Measurements from ENCODE around the gene SCN4A. TPM values are rescaled to one million over a fixed set of nuclear protein-coding genes. Genes with fewer than 3 reads are reported as not detected.

Gene SCN4A
- total RNA-seq, 1 donor from 2014 or later: 1.3 TPM

DNA sequence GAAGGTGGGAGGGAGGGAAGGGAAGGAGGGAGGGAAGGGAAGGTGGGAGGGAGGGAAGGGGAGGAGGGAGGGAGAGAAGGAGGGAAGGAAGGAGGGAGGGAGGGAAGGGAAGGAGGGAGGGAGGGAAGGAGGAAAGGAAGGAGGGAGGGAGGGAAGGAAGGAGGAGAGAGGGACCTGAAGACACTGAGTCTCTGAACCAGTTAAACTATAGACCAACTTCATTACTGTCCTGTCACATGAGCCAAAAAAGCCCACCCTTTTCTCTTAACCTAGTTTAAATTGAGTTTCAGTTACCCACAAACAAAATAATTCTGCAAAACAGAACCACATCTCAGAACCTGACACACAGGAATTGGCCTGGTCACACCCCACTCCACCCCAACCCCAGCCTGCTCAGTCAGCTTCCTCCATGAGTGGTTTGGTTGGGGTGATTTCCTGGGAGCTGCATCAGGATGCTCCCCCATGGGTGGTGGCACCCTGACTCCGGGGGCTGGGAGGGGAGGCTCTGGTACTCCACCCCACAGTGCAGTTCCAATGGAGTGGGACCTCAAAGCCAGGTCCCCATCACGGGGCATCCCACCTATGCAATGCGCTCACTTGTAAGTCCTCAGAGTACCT, 20.8 kb upstream of the SCN4A start:
- H3K4me3 ChIP-seq: no peak overlapping the region
- no peaks in the 10 kb centered on the region for H3K9me3 ChIP-seq
- intact Hi-C loops (cut with DNase I): no loop called here
- H3K27me3 ChIP-seq: peaks cover 5% of the 10 kb centered on the region
- TF ChIP-seq, protein P1, sequence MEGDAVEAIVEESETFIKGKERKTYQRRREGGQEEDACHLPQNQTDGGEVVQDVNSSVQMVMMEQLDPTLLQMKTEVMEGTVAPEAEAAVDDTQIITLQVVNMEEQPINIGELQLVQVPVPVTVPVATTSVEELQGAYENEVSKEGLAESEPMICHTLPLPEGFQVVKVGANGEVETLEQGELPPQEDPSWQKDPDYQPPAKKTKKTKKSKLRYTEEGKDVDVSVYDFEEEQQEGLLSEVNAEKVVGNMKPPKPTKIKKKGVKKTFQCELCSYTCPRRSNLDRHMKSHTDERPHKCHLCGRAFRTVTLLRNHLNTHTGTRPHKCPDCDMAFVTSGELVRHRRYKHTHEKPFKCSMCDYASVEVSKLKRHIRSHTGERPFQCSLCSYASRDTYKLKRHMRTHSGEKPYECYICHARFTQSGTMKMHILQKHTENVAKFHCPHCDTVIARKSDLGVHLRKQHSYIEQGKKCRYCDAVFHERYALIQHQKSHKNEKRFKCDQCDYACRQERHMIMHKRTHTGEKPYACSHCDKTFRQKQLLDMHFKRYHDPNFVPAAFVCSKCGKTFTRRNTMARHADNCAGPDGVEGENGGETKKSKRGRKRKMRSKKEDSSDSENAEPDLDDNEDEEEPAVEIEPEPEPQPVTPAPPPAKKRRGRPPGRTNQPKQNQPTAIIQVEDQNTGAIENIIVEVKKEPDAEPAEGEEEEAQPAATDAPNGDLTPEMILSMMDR (IDR thresholded peaks at IDR 0.05): no peak
- H3K27ac ChIP-seq: no peak overlapping the region
- peaks cover 0 to 11% of the 10 kb centered on the region in 2 donors for H3K4me1 ChIP-seq
- no peaks in the 10 kb centered on the region for H3K36me3 ChIP-seq
- peak in 1 of 2 donors; percentile 47 for DNase-seq (ENCODE audit: low spot score in 2 of 2)

- H3K36me3 ChIP-seq: no peaks in the 10 kb centered on the region
- no peaks in the 10 kb centered on the region for H3K27me3 ChIP-seq
- no peak overlapping the region for H3K4me3 ChIP-seq
- intact Hi-C loops (cut with DNase I): no loop called here
- H3K4me1 ChIP-seq: peaks cover 0 to 10% of the 10 kb centered on the region in 2 donors
- DNase-seq (ENCODE audit: low spot score in 2 of 2): no peak
- TF ChIP-seq, protein P1 (IDR thresholded peaks at IDR 0.05): no peak
- no peaks in the 10 kb centered on the region for H3K9me3 ChIP-seq
- no peak overlapping the region for H3K27ac ChIP-seq
Measured at GRCh38 chr17:63991611-63992010, 18.9 kb upstream of the SCN4A start.

- peaks cover 9 to 19% of the 10 kb centered on the region in 2 donors for H3K4me1 ChIP-seq
- no peak for DNase-seq (ENCODE audit: low spot score in 2 of 2)
- H3K9me3 ChIP-seq: no peaks in the 10 kb centered on the region
- no peak overlapping the region for H3K27ac ChIP-seq
- H3K4me3 ChIP-seq: no peak overlapping the region
- TF ChIP-seq, protein P1 (IDR thresholded peaks at IDR 0.05): no peak
- H3K27me3 ChIP-seq: no peaks in the 10 kb centered on the region
- intact Hi-C loops (cut with DNase I): no loop called here
- no peaks in the 10 kb centered on the region for H3K36me3 ChIP-seq
Measured at GRCh38 chr17:63989622-63990345, 17.1 kb upstream of the SCN4A start.

DNA sequence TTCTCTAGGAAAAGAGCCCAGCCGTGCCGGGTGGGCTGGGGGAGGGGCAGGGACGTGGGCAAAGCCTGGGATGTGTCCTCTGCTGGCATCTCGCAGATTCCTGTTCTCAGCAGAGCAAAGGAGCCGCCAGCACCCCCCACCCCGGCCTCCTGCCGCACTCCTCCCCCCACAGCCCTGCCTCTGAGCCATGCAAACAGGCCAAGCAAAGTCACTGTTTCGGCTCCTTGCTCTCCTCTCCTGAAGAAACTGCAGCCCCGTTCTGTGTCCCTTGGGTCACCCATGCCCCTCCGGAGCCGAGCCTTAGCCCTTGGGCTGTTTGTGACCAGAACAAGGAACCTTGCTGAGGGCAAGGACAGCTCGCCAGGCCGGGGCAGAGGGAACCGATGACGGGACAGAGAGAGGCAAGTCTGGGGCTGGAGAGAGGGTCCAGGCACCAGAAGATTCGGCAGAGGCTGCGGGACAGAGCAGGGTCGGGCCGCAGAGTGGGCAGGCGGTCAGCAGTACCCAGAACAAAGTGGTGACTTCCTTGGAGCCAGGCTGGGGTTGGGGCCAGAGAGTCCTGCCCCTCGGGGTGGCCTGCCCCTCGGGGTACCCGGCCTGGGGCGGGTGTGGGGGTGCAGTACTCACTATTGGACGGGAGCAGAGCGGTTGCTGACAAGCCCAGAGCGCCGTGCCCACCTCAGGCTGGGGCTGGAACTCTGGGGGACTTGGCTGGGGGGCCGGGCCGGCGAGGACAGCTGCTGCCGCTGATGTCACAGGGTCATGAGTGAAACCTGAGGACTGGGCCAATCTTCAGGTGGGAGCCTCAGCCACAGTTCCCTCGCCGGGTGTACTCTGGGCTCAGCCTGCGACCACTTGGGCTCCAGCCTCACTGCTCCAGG, 16.3 kb upstream of the SCN4A start:
- H3K27me3 ChIP-seq: no peaks in the 10 kb centered on the region

GRCh38 chr17:63988127-63988478, 15.4 kb upstream of the SCN4A start:
- Histone ChIP-seq H3K9me3 (no peaks in the 10 kb centered on the region), H3K4me3 (no peak overlapping the region), H3K36me3 (no peaks in the 10 kb centered on the region), H3K27ac (no peak overlapping the region), H3K4me1 (peaks cover 20 to 34% of the 10 kb centered on the region in 2 donors), H3K27me3 (no peaks in the 10 kb centered on the region)
- intact Hi-C loops (cut with DNase I): no loop called here
- TF ChIP-seq, protein P1 (IDR thresholded peaks at IDR 0.05): no peak
- DNase-seq (ENCODE audit: low spot score in 2 of 2): no peak

More for the DNA sequence above, 16.3 kb upstream of the SCN4A start:
- Histone ChIP-seq H3K36me3 (no peaks in the 10 kb centered on the region), H3K9me3 (no peaks in the 10 kb centered on the region), H3K27ac (no peak overlapping the region), H3K4me1 (peaks cover 14 to 27% of the 10 kb centered on the region in 2 donors), H3K4me3 (peak overlapping the region in 1 of 2 donors; percentile 5)
- TF ChIP-seq, protein P1 (IDR thresholded peaks at IDR 0.05): no peak
- DNase-seq (ENCODE audit: low spot score in 2 of 2): no peak
- intact Hi-C loops (cut with DNase I): no loop called here

Measured in ascending aorta (tissue), 2 donors.